Tibial nerve (tissue), 4 donors: ENCODE measurements around the gene ZCCHC8. TPM values are rescaled to one million over a fixed set of nuclear protein-coding genes. Genes with fewer than 3 reads are reported as not detected.

Experiments
- DNase-seq, 2 donors: peaks; one replicate each; pipeline ENCODE4 v3.0.0-alpha.2; 2019; ENCODE audit warnings: low spot score in 2 of 2
- H3K27ac ChIP-seq, 4 donors: fragments of 200-600 bp; sonication (generic) in 3 of 4; one replicate each; pipeline ENCODE4 v1.5.1; 2017 to 2019; ENCODE audit warnings: mild to moderate bottlenecking in 1 of 4
- H3K27me3 ChIP-seq, 2 donors: fragments of 200-600 bp; sonication (generic) in 1 of 2; one replicate each; pipeline versions ENCODE4 v1.5.1 to v1.6.0; 2017 to 2019
- H3K36me3 ChIP-seq, 3 donors: fragments of 200-600 bp; sonication (generic); one replicate each; pipeline ENCODE4 v1.5.1; 2018 to 2019
- H3K4me1 ChIP-seq, 4 donors: fragments of 200-600 bp; sonication (generic) in 3 of 4; one replicate each; pipeline ENCODE4 v1.5.1; 2017 to 2019
- H3K4me3 ChIP-seq, 4 donors: fragments of 200-600 bp; sonication (generic) in 3 of 4; one replicate each; pipeline ENCODE4 v1.5.1; 2017 to 2019; ENCODE audit warnings: mild to moderate bottlenecking in 1 of 4, moderate library complexity in 1 of 4
- H3K9me3 ChIP-seq, 4 donors: fragments of 200-600 bp; sonication (generic) in 3 of 4; one replicate each; pipeline ENCODE4 v1.5.1; 2017 to 2019
- EP300 ChIP-seq, 2 donors: sonication (generic); formaldehyde crosslinking; IDR thresholded peaks; one replicate each; pipeline ENCODE4 v1.6.1; 2017; ENCODE audit warnings: antibody characterized with exemption in 2 of 2, mild to moderate bottlenecking in 1 of 2
- POLR2A ChIP-seq, 2 donors: fragments of 450-650 bp; IDR thresholded peaks; one replicate each; pipeline ENCODE4 v1.6.1; 2017; ENCODE audit warnings: antibody characterized with exemption in 2 of 2, mild to moderate bottlenecking in 2 of 2, moderate library complexity in 2 of 2
- WGBS, 2 donors: methylation state at CpG; one replicate each; pipeline ENCODE4 v1.1.5; 2018; 5-methylcytosine and 5-hydroxymethylcytosine counted together
- total RNA-seq, 4 donors: library from RNA; depleted of rRNA; stranded (reverse); fragments of >200 nt; gene quantifications; one replicate each; pipeline ENCODE4 v1.1.0, GENCODE V29; 2016
- TF ChIP-seq, protein P1 (sequence below), 5 experiments: fragments of 200-600 bp in 3 of 5; fragments of 450-650 bp in 2 of 5; sonication (generic) in 3 of 5; IDR thresholded peaks; one replicate each; pipeline ENCODE4 v1.5.1; 2016 to 2019; ENCODE audit warnings: antibody characterized with exemption in 5 of 5, mild to moderate bottlenecking in 3 of 5, moderate library complexity in 2 of 5

Gene ZCCHC8
- total RNA-seq, 4 donors from 2014 or later, result 22.2 to 32.6 (median 27.4) TPM

DNA sequence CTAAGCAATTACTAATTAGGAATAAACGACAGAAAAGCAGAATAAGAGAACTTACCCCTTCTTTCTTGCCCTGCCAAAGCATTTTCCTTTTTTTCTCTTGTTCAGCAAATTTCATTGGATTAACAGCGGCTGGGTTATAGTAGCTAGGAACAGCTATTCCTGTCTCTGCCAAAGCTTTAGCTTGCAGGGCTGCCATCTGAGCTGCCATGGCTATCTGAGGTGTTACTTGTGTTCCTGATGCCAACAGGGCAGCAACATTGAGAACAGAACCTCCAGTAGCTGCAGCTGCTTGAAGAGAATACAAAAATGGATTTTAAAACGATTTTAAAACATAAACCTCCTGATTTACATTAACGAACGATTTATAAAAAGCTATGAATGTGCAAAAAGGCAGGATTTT lies 7.4 kb upstream of the ZCCHC8 start:
- H3K27ac ChIP-seq, result no peak overlapping the region
- H3K27me3 ChIP-seq, result no peaks in the 10 kb centered on the region
- no peak overlapping the region for H3K4me3 ChIP-seq
- WGBS, 2 donors, result 90 to 93% methylated on average over 5 of the region's 5 CpGs
- TF ChIP-seq, protein P1, sequence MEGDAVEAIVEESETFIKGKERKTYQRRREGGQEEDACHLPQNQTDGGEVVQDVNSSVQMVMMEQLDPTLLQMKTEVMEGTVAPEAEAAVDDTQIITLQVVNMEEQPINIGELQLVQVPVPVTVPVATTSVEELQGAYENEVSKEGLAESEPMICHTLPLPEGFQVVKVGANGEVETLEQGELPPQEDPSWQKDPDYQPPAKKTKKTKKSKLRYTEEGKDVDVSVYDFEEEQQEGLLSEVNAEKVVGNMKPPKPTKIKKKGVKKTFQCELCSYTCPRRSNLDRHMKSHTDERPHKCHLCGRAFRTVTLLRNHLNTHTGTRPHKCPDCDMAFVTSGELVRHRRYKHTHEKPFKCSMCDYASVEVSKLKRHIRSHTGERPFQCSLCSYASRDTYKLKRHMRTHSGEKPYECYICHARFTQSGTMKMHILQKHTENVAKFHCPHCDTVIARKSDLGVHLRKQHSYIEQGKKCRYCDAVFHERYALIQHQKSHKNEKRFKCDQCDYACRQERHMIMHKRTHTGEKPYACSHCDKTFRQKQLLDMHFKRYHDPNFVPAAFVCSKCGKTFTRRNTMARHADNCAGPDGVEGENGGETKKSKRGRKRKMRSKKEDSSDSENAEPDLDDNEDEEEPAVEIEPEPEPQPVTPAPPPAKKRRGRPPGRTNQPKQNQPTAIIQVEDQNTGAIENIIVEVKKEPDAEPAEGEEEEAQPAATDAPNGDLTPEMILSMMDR (IDR thresholded peaks at IDR 0.05), result no peak
- no peak for DNase-seq
- H3K9me3 ChIP-seq, result no peaks in the 10 kb centered on the region
- no peaks in the 10 kb centered on the region for H3K4me1 ChIP-seq
- H3K36me3 ChIP-seq, result peaks cover 0 to 100% (median 60%) of the 10 kb centered on the region in 3 donors

DNA sequence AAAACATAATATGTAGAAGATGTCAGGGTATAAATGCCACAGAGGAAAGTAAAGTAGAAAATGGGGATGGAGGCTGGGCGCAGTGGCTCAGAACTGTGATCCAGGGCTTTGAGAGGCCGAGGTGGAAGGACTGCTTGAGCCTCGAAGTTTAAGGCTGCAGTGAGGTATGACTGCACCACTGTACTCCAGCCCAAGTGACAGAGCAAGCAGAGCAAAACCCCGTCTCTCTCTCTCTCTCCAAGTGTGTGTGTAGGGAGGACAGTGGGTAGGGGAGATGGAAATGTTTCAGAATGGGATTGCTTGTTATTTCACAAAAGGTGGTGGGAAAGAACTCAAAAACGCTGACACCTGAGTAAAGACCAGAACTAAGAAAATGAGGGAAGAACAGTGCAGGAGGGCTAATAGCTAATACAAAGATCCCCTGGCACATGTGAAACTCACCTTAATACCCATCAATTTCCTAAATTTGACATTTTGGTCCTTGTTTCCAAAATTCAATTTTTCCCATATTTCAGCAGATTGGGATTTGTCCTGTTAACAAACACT lies 5.7 kb upstream of the ZCCHC8 start:
- Histone ChIP-seq H3K27me3 (no peaks in the 10 kb centered on the region), H3K4me1 (peaks cover 0 to 5% (median 0%) of the 10 kb centered on the region in 4 donors), H3K27ac (no peak overlapping the region), H3K36me3 (peaks cover 0 to 88% (median 48%) of the 10 kb centered on the region in 3 donors), H3K9me3 (no peaks in the 10 kb centered on the region), H3K4me3 (no peak overlapping the region)
- WGBS, 2 donors, result 92 to 93% methylated on average over 5 of the region's 5 CpGs
- no peak for DNase-seq
- no peak for TF ChIP-seq EP300 (IDR thresholded peaks at IDR 0.05)
- no peak for TF ChIP-seq POLR2A (IDR thresholded peaks at IDR 0.05)
- TF ChIP-seq, protein P1 (IDR thresholded peaks at IDR 0.05), result no peak

DNA sequence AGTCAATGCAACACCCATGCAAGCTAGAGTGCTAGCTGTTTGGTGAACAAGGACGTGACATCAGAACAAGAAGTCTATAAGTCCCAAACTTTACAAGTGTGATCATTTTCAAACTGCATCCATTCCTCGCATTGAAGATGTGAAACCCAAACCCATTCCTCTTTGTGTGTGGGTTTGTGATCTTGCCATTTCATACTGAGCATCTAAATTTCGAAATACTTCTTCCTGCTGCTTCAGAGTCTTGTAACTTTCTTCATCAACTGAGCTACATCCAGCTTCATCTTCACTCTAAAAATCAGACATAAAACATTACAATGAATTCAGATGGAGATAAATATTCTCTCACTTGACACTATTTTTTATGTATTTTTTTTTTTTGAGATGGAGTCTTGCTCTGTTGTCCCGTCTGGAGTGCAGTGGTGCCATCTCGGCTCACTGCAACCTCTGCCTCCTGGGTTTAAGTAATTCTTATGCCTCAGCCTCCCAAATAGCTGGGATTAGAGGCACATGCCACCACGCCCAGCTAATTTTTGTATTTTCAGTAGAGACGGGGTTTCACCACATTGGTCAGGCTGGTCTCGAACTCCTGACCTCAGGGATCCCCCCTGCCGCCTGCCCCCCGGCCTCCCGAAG lies 4.8 kb upstream of the ZCCHC8 start:
- Histone ChIP-seq H3K36me3 (peaks cover 0 to 78% (median 44%) of the 10 kb centered on the region in 3 donors), H3K9me3 (no peaks in the 10 kb centered on the region), H3K4me3 (no peak overlapping the region), H3K4me1 (peaks cover 0 to 9% (median 0%) of the 10 kb centered on the region in 4 donors), H3K27ac (no peak overlapping the region), H3K27me3 (no peaks in the 10 kb centered on the region)
- DNase-seq, result no peak
- TF ChIP-seq, protein P1 (IDR thresholded peaks at IDR 0.05), result no peak
- TF ChIP-seq EP300 (IDR thresholded peaks at IDR 0.05) (no peak), POLR2A (IDR thresholded peaks at IDR 0.05) (no peak)
- 78 to 84% methylated on average over 11 of the region's 11 CpGs for whole genome bisulfite sequencing, 2 donors

DNA sequence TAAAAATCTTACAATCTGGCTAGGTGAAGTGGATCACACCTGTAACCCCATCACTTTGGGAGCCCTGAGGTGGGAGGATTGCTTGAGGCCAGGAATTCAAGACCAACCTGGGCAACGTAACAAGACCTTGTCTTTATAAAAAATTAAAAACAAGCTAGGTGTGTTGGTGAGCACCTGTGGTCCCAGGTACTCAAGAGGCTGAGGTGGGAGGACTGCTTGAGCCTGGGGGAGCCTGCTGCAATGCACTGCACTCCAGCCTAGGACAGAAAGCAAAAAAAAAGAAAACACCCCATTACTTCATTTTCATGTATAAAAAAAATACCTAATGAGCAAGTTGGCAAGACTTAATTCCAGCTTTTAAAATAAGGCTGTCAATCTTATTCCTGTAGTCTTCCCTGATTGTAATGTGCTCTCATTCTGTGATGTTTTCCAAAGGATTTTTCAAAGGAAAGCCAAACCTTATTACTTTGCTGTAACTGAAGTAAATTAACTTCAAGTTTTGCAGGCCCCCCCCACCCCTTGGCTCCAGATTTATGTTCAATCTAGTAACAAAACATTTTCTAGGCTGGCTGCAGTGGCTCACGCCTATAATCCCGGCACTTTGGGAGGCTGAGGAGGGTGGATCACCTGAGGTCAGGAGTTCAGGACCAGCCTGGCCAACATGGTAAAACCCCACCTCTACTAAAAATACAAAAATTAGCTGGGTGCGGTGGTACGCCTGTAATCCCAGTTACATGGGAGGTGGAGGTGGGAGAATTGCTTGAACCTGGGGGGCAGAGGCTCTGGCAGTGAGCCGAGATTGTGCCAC lies 3.3 kb upstream of the ZCCHC8 start:
- no peak for DNase-seq
- peaks cover 0 to 16% (median 7%) of the 10 kb centered on the region in 4 donors for H3K4me1 ChIP-seq
- H3K27me3 ChIP-seq, result no peaks in the 10 kb centered on the region
- WGBS, 2 donors, result 75 to 77% methylated on average over 6 of the region's 6 CpGs
- no peak overlapping the region for H3K27ac ChIP-seq
- TF ChIP-seq, protein P1 (IDR thresholded peaks at IDR 0.05), result no peak
- TF ChIP-seq EP300 (IDR thresholded peaks at IDR 0.05) (no peak), POLR2A (IDR thresholded peaks at IDR 0.05) (no peak)
- no peaks in the 10 kb centered on the region for H3K9me3 ChIP-seq
- H3K36me3 ChIP-seq, result peaks cover 0 to 63% (median 34%) of the 10 kb centered on the region in 3 donors
- H3K4me3 ChIP-seq, result no peak overlapping the region
